ENCODE data around the gene PMFBP1.

DNA sequence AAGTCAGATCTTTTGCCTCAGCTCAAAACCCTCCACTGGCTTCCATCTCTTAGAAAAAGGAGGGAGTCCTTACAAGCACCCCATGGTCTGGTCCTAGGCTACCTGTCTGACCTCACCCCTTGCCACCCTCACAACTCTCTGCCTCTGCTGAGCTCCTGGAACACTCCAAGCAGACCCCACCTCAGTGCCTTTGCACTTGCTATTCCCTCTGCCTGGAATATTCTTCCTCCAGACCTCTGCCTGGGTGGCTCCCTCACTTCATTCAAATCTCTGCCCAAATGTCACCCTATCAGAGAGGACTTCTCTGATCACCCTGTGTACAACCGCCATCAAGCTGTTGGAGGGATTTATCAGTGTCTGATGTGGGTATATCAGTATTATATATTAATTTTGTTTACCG, 37.4 kb downstream of the PMFBP1 start:
- TF ChIP-seq POLR2AphosphoS5 (IDR thresholded peaks at IDR 0.05; ENCODE audit: low read depth, low read length), result no peak
- no peak for TF ChIP-seq POLR2A (IDR thresholded peaks at IDR 0.05; ENCODE audit: low read depth, low read length)
- TF ChIP-seq TAF1 (IDR thresholded peaks at IDR 0.05; ENCODE audit: borderline replicate concordance, low read depth, low read length), result no peak
